Cardiac muscle cell (in vitro differentiated cells and primary cell): ENCODE data around the gene IER3IP1. TPM values are rescaled to one million over a fixed set of nuclear protein-coding genes. Genes with fewer than 3 reads are reported as not detected.
A peak's percentile ranks its signal among the peaks of the same experiment; 100 is the strongest.

ENCODE experiments used
- DNase-seq, 2 donors: peaks; one replicate each; pipeline versions ENCODE4 v3.0.0 to v3.0.0-alpha.2; 2010 to 2017; ENCODE audit warnings: low read depth in 1 of 2, low spot score in 1 of 2
- H3K27ac ChIP-seq: fragments of 200-600 bp; sonication (generic); 2 replicates; pipeline ENCODE4 v1.5.1; 2016
- H3K27me3 ChIP-seq: fragments of 200-600 bp; sonication (generic); 2 replicates; pipeline ENCODE4 v1.6.0; 2016; ENCODE audit warnings: control low read depth
- H3K36me3 ChIP-seq: fragments of 200-600 bp; sonication (generic); 2 replicates; pipeline ENCODE4 v1.5.1; 2016; ENCODE audit warnings: control low read depth
- H3K4me1 ChIP-seq: fragments of 200-600 bp; sonication (generic); 2 replicates; pipeline ENCODE4 v1.8.1; 2017; ENCODE audit warnings: low read depth, mild to moderate bottlenecking, mixed run types
- H3K4me3 ChIP-seq: fragments of 200-600 bp; sonication (generic); 2 replicates; pipeline ENCODE4 v1.5.1; 2016; ENCODE audit warnings: mild to moderate bottlenecking
- H3K9me3 ChIP-seq: fragments of 200-600 bp; sonication (generic); 2 replicates; pipeline ENCODE4 v1.5.1; 2017; ENCODE audit warnings: low read depth, mild to moderate bottlenecking, control low read depth
- polyA plus RNA-seq: library from polyadenylated mRNA; unstranded; fragments of >200 nt; fragmentation: Nextera tagmentation; extraction: Ambion mirVana; gene quantifications from 2 replicates; pipeline ENCODE4 v1.2.1, GENCODE V29; 2016
- total RNA-seq: library from RNA; depleted of rRNA; stranded (reverse); fragments of >200 nt; gene quantifications from 2 replicates; pipeline ENCODE4 v1.2.3, GENCODE V29; 2016
- TF ChIP-seq, protein P1 (sequence below): IDR thresholded peaks from 2 replicates; pipeline ENCODE4 v1.5.1; 2012; ENCODE audit warnings: low read depth, mild to moderate bottlenecking, low read length

Gene IER3IP1
- total and polyA plus RNA-seq, 2 experiments from 2014 or later: 8.2 to 32.1 TPM

GRCh38 chr18:47143899-47144485 is 32.2 kb downstream of the IER3IP1 start:
- DNase-seq: no peak
- Histone ChIP-seq H3K9me3 (no peaks in the 10 kb centered on the region), H3K27ac (peak overlapping the region; percentile 83), H3K36me3 (no peaks in the 10 kb centered on the region), H3K27me3 (no peaks in the 10 kb centered on the region), H3K4me3 (no peak overlapping the region), H3K4me1 (peaks cover 20% of the 10 kb centered on the region)
- TF ChIP-seq, protein P1, sequence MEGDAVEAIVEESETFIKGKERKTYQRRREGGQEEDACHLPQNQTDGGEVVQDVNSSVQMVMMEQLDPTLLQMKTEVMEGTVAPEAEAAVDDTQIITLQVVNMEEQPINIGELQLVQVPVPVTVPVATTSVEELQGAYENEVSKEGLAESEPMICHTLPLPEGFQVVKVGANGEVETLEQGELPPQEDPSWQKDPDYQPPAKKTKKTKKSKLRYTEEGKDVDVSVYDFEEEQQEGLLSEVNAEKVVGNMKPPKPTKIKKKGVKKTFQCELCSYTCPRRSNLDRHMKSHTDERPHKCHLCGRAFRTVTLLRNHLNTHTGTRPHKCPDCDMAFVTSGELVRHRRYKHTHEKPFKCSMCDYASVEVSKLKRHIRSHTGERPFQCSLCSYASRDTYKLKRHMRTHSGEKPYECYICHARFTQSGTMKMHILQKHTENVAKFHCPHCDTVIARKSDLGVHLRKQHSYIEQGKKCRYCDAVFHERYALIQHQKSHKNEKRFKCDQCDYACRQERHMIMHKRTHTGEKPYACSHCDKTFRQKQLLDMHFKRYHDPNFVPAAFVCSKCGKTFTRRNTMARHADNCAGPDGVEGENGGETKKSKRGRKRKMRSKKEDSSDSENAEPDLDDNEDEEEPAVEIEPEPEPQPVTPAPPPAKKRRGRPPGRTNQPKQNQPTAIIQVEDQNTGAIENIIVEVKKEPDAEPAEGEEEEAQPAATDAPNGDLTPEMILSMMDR: no peak

GRCh38 chr18:47143153-47143552 is 33.0 kb downstream of the IER3IP1 start:
- H3K27me3 ChIP-seq: no peaks in the 10 kb centered on the region
- no peak overlapping the region for H3K4me3 ChIP-seq
- H3K27ac ChIP-seq: peak overlapping the region; percentile 83
- peaks cover 20% of the 10 kb centered on the region for H3K4me1 ChIP-seq
- H3K9me3 ChIP-seq: no peaks in the 10 kb centered on the region
- no peaks in the 10 kb centered on the region for H3K36me3 ChIP-seq
- DNase-seq: no peak
- TF ChIP-seq, protein P1: no peak

DNA sequence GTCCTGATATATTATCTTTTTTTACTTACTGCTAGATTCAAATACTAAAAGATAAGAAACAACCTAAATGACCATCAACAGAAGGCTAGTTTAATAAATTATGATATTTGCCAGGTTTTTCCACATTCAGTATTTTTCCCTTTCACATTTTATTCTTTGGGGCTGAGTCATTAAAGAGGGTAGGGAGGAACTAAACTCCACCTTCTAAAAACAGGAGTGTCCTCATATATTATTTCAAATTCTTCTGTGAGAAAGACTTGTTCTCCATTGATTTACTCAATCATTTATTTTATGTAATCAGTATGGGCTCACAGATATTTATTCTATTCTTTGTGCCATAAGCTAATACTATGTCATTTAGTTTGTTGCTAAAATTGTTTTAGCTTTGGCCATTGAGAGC is 34.9 kb downstream of the IER3IP1 start:
- Histone ChIP-seq H3K4me1 (peaks cover 20% of the 10 kb centered on the region), H3K9me3 (no peaks in the 10 kb centered on the region), H3K27me3 (no peaks in the 10 kb centered on the region), H3K27ac (no peak overlapping the region), H3K4me3 (no peak overlapping the region), H3K36me3 (peaks cover under 1% of the 10 kb centered on the region)
- no peak for DNase-seq
- TF ChIP-seq, protein P1: no peak

DNA sequence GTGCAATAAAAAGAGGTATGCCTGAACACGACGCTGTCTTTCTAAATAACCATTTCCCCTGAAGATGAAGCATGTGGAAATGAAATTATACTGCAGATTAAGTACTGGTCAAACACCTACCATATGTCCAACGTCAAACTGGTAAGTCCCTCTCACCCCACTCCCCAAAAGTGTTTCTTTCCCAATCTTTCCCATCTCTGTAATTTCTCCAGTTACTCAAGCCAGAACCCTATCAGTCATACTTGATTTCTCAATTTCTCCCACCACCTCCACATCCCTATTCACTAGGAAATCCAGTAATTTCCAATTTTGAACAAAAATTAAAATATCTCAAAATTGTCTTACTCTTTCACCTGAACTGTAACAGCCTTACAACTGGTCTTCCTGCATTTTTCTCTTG is 55.0 kb downstream of the IER3IP1 start:
- Histone ChIP-seq H3K36me3 (peaks cover 13% of the 10 kb centered on the region), H3K27me3 (no peaks in the 10 kb centered on the region), H3K4me1 (peaks cover 7% of the 10 kb centered on the region), H3K9me3 (no peaks in the 10 kb centered on the region), H3K4me3 (no peak overlapping the region), H3K27ac (no peak overlapping the region)
- TF ChIP-seq, protein P1: no peak
- no peak for DNase-seq

- H3K4me1 ChIP-seq: peaks cover 7% of the 10 kb centered on the region
- no peaks in the 10 kb centered on the region for H3K9me3 ChIP-seq
- H3K36me3 ChIP-seq: peaks cover 13% of the 10 kb centered on the region
- no peak overlapping the region for H3K4me3 ChIP-seq
- DNase-seq: peak in 1 of 2 donors; percentile 45
- no peak overlapping the region for H3K27ac ChIP-seq
- H3K27me3 ChIP-seq: no peaks in the 10 kb centered on the region
- TF ChIP-seq, protein P1: no peak
Measured at GRCh38 chr18:47120428-47120827, 55.7 kb downstream of the IER3IP1 start.
